DMS114 treated with DMSO at 0.1 percent for 48 hours (cell line): ENCODE measurements around the gene LRRIQ4.

Source experiments
- DNase-seq: peaks from one replicate; lab custom pipeline; 2025; ENCODE audit not compliant: unreplicated experiment; lab: John Stamatoyannopoulos, UW

The LRRIQ4 gene

GRCh38 chr3:169809230-169809795 is 3.4 kb upstream of the LRRIQ4 start:
- DNase-seq: no peak

GRCh38 chr3:169811631-169812331 is 889 bp upstream of the LRRIQ4 start:
- no peak for DNase-seq

- DNase-seq: no peak
Observed at GRCh38 chr3:169813278-169813677, 608 bp downstream of the LRRIQ4 start.

GRCh38 chr3:169813757-169814517 is 1.3 kb downstream of the LRRIQ4 start:
- DNase-seq: no peak

- no peak for DNase-seq
Observed at GRCh38 chr3:169815590-169816150, 3.0 kb downstream of the LRRIQ4 start.

- no peak for DNase-seq
Observed at GRCh38 chr3:169818316-169818715, 5.6 kb downstream of the LRRIQ4 start.

- DNase-seq: no peak
Observed at GRCh38 chr3:169822091-169822490, 9.4 kb downstream of the LRRIQ4 start.

GRCh38 chr3:169822540-169822939 is 9.9 kb downstream of the LRRIQ4 start:
- no peak for DNase-seq

- no peak for DNase-seq
Observed at GRCh38 chr3:169822983-169823382, 10.3 kb downstream of the LRRIQ4 start.

GRCh38 chr3:169825316-169825715 is 12.6 kb downstream of the LRRIQ4 start:
- no peak for DNase-seq

GRCh38 chr3:169827712-169828111 is 15.0 kb downstream of the LRRIQ4 start:
- no peak for DNase-seq

GRCh38 chr3:169835533-169835932 is 22.9 kb downstream of the LRRIQ4 start:
- no peak for DNase-seq

- no peak for DNase-seq
Observed at GRCh38 chr3:169836078-169836941, 23.6 kb downstream of the LRRIQ4 start.

GRCh38 chr3:169836942-169837275 is 24.2 kb downstream of the LRRIQ4 start:
- no peak for DNase-seq

- DNase-seq: no peak
Observed at GRCh38 chr3:169838511-169839030, 25.9 kb downstream of the LRRIQ4 start.

GRCh38 chr3:169841171-169841570 is 28.5 kb downstream of the LRRIQ4 start:
- no peak for DNase-seq

- DNase-seq: no peak
Observed at GRCh38 chr3:169842960-169843359, 30.3 kb downstream of the LRRIQ4 start.

- DNase-seq: no peak
Observed at GRCh38 chr3:169846458-169847193, 34.0 kb downstream of the LRRIQ4 start.

- no peak for DNase-seq
Observed at GRCh38 chr3:169847896-169848295, 35.2 kb downstream of the LRRIQ4 start.

- no peak for DNase-seq
Observed at GRCh38 chr3:169848741-169849140, 36.1 kb downstream of the LRRIQ4 start.
